K562 (cell line): ENCODE results near the gene TRMT1. TPM values are rescaled to one million over a fixed set of nuclear protein-coding genes. Genes with fewer than 3 reads are reported as not detected.

Experiments used
- ADNP ChIP-seq: fragments of 200-800 bp; sonication (Bioruptor generic); IDR thresholded peaks from 2 replicates; pipeline ENCODE4 v1.6.1; 2016; ENCODE audit warnings: missing genetic modification characterization, missing compliant biosample characterization
- ASH1L ChIP-seq: fragments of 450-650 bp; IDR thresholded peaks from 2 replicates; pipeline ENCODE4 v1.6.1; 2018; ENCODE audit warnings: borderline replicate concordance, mild to moderate bottlenecking, low read depth; ENCODE audit not compliant: partially characterized antibody
- EHMT2 ChIP-seq: fragments of 450-650 bp; IDR thresholded peaks from 2 replicates; pipeline ENCODE4 v1.6.1; 2018; ENCODE audit warnings: antibody characterized with exemption
- FIP1L1 ChIP-seq: fragments of 200-400 bp; formaldehyde crosslinking; IDR thresholded peaks from 2 replicates; pipeline ENCODE4 v1.6.1; 2018; ENCODE audit warnings: mild to moderate bottlenecking, low read depth, low read length; ENCODE audit not compliant: poor library complexity, severe bottlenecking
- FOXA1 ChIP-seq: fragments of 450-650 bp; IDR thresholded peaks from 2 replicates; pipeline ENCODE4 v1.6.1; 2016; ENCODE audit warnings: mild to moderate bottlenecking, borderline replicate concordance
- HDAC3 ChIP-seq: fragments of 450-650 bp; IDR thresholded peaks from 2 replicates; pipeline ENCODE4 v1.6.1; 2018; ENCODE audit warnings: borderline replicate concordance, mild to moderate bottlenecking, moderate library complexity; ENCODE audit not compliant: partially characterized antibody
- HINFP ChIP-seq: fragments of 450-650 bp; conservative IDR thresholded peaks from 2 replicates; pipeline ENCODE4 v1.6.1; 2016; ENCODE audit warnings: missing genetic modification characterization, low read depth, mild to moderate bottlenecking, control low read depth, missing compliant biosample characterization
- HSF4 ChIP-seq: fragments of 250-450 bp; sonication (Bioruptor Pico); IDR thresholded peaks from 2 replicates; pipeline ENCODE4 v2.1.2; 2022; ENCODE audit warnings: mild to moderate bottlenecking, moderate library complexity, borderline replicate concordance
- ILF3 ChIP-seq: fragments of 450-650 bp; IDR thresholded peaks from 2 replicates; pipeline ENCODE4 v1.6.1; 2018; ENCODE audit warnings: antibody characterized with exemption, mild to moderate bottlenecking, moderate library complexity, borderline replicate concordance
- NCOA6 ChIP-seq: fragments of 450-650 bp; IDR thresholded peaks from 2 replicates; pipeline ENCODE4 v1.6.1; 2017; ENCODE audit warnings: mild to moderate bottlenecking
- NRF1 ChIP-seq, 2 experiments: fragments of 450-650 bp; IDR thresholded peaks in 1 of 2; conservative IDR thresholded peaks in 1 of 2; 2 replicates each; pipeline ENCODE4 v1.6.1; 2014; ENCODE audit warnings: mild to moderate bottlenecking in 2 of 2
- POLR2A ChIP-seq: fragments of 450-650 bp; conservative IDR thresholded peaks from 2 replicates; pipeline ENCODE4 v1.6.1; 2016
- RBFOX2 ChIP-seq: fragments of 200-400 bp; formaldehyde crosslinking; IDR thresholded peaks from 2 replicates; pipeline ENCODE4 v1.6.1; 2017; ENCODE audit warnings: low read depth, mild to moderate bottlenecking, low read length, moderate library complexity
- RBM15 ChIP-seq: fragments of 200-400 bp; formaldehyde crosslinking; IDR thresholded peaks from 2 replicates; pipeline ENCODE4 v1.6.1; 2018; ENCODE audit warnings: mild to moderate bottlenecking, low read length, moderate library complexity; ENCODE audit not compliant: insufficient read depth
- RFX5 ChIP-seq: IDR thresholded peaks from 2 replicates; pipeline ENCODE4 v1.6.1; 2011; ENCODE audit warnings: low read depth, mild to moderate bottlenecking, improper control_type of control experiment, low read length
- SREBF1 ChIP-seq: fragments of 150-350 bp; IDR thresholded peaks from 2 replicates; pipeline ENCODE4 v1.6.1; 2014; ENCODE audit warnings: antibody characterized with exemption, low read depth, low read length, borderline replicate concordance
- SRF ChIP-seq, 2 experiments: fragments of 250-450, 450-650 bp in 1 of 2; sonication (Bioruptor Pico) in 1 of 2; sonication (generic) in 1 of 2; formaldehyde crosslinking; IDR thresholded peaks; 2 replicates each; pipeline versions ENCODE4 v1.5.0 to v1.5.1; 2020 to 2022; ENCODE audit warnings: mild to moderate bottlenecking in 1 of 2, missing genetic modification reagents in 1 of 2
- TRIM28 ChIP-seq: fragments of 450-650 bp; IDR thresholded peaks from 2 replicates; pipeline ENCODE4 v1.6.1; 2017
- VEZF1 ChIP-seq: fragments of 200-800 bp; sonication (Bioruptor generic); IDR thresholded peaks from 2 replicates; pipeline ENCODE4 v1.6.1; 2017; ENCODE audit warnings: missing genetic modification characterization, missing compliant biosample characterization
- ZBTB9 ChIP-seq: fragments of 450-650 bp; formaldehyde crosslinking; IDR thresholded peaks from 2 replicates; pipeline ENCODE4 v1.4.0; 2020; ENCODE audit warnings: mild to moderate bottlenecking, moderate library complexity
- ZKSCAN8 ChIP-seq: fragments of 200-800 bp; sonication (Bioruptor generic); IDR thresholded peaks from 2 replicates; pipeline ENCODE4 v1.6.1; 2016; ENCODE audit warnings: missing genetic modification characterization, missing compliant biosample characterization
- ZNF431 ChIP-seq: sonication (generic); formaldehyde crosslinking; IDR thresholded peaks from 2 replicates; pipeline ENCODE4 v1.8.0; 2022; ENCODE audit warnings: mild to moderate bottlenecking, missing genetic modification reagents
- ZNF75A ChIP-seq: fragments of 450-650 bp; formaldehyde crosslinking; IDR thresholded peaks from 2 replicates; pipeline ENCODE4 v1.4.0; 2020; ENCODE audit warnings: mild to moderate bottlenecking
- ZNF77 ChIP-seq: fragments of 250-450 bp; sonication (Bioruptor Pico); IDR thresholded peaks from 2 replicates; pipeline ENCODE4 v1.5.0; 2020
- ZNF79 ChIP-seq: fragments of 250-450 bp; sonication (Bioruptor Pico); IDR thresholded peaks from 2 replicates; pipeline ENCODE4 v1.4.0; 2020; ENCODE audit warnings: low read depth, mild to moderate bottlenecking, moderate library complexity
- polyA plus RNA-seq, 8 experiments: library from polyadenylated mRNA; depleted of rRNA in 4 of 8; stranded (reverse) in 5 of 8; unstranded in 3 of 8; fragments of >200 nt; fragmentation: Nextera tagmentation in 2 of 8; fragmentation: Illumina TruSeq in 1 of 8; extraction: Ambion mirVana in 2 of 8; extraction: Trizol in 1 of 8; gene quantifications; 2 replicates each; pipeline versions ENCODE4 v1.2.1 to v1.2.3, GENCODE V29; 2011 to 2014; ENCODE audit warnings: inconsistent platforms in 1 of 8, missing spikeins in 1 of 8
- total RNA-seq, 7 experiments: library from RNA; depleted of rRNA in 6 of 7; stranded (reverse); fragments of >200 nt in 6 of 7; fragmentation: Illumina TruSeq in 2 of 7; extraction: Trizol in 2 of 7; gene quantifications; 2 replicates each; pipeline versions ENCODE4 v1.2.1 to v1.2.3, GENCODE V29; 2011 to 2021; ENCODE audit warnings: low replicate concordance in 1 of 7

The TRMT1 gene
- total and polyA plus RNA-seq, 9 of the 15 experiments (the other 6 are each of a cell fraction or from before 2014, with no cell fraction given): 5.8 to 158 (median 54.3) TPM

- TF ChIP-seq ASH1L (no peak), ADNP (peak; percentile 56), RBFOX2 (no peak; the same call in 1 of the 2 replicates), ZNF79 (no peak), SREBF1 (no peak), SRF (CRISPR knock-in tag; IDR thresholded peaks at IDR 0.05) (no peak), ILF3 (no peak), HSF4 (no peak), ZNF431 (no peak), RBM15 (no peak), FIP1L1 (no peak), ZKSCAN8 (CRISPR knock-in tag) (no peak), ZBTB9 (CRISPR knock-in tag) (peak; percentile 100), NRF1 (conservative IDR thresholded peaks at IDR 0.05 in 1 of 2, IDR thresholded peaks at IDR 0.05 in 1 of 2) (no peak), FOXA1 (peak; percentile 73), ZNF75A (CRISPR knock-in tag) (no peak), POLR2A (peak; percentile 75), VEZF1 (CRISPR knock-in tag) (no peak; the same call in 1 of the 2 replicates), TRIM28 (no peak), HDAC3 (peak; percentile 32), ZNF77 (no peak), HINFP (tag) (no peak), NCOA6 (no peak), RFX5 (no peak), EHMT2 (peak; percentile 47; the same call in 1 of the 2 replicates)
Observed at GRCh38 chr19:13100031-13100588, 16.4 kb downstream of the TRMT1 start (continued).
